ENCODE results near the gene FOXP4.

- TF ChIP-seq CTCF (IDR thresholded peaks at IDR 0.05 in 2 of 3, conservative IDR thresholded peaks at IDR 0.05 in 1 of 3; ENCODE audit: borderline replicate concordance in 1 of 3, insufficient read depth in 1 of 3, low read depth in 2 of 3, low read length in 2 of 3) (no peak), RAD21 (IDR thresholded peaks at IDR 0.05; ENCODE audit: low read depth) (no peak), EZH2phosphoT487 (IDR thresholded peaks at IDR 0.05; ENCODE audit: borderline replicate concordance) (no peak), POLR2AphosphoS5 (IDR thresholded peaks at IDR 0.05; ENCODE audit: low read depth, low read length) (no peak)
Observed at GRCh38 chr6:41576667-41577066, 30.5 kb downstream of the FOXP4 start.

Data from HCT116 (cell line).